ENCODE data around the gene SYTL4.

The SYTL4 gene

DNA sequence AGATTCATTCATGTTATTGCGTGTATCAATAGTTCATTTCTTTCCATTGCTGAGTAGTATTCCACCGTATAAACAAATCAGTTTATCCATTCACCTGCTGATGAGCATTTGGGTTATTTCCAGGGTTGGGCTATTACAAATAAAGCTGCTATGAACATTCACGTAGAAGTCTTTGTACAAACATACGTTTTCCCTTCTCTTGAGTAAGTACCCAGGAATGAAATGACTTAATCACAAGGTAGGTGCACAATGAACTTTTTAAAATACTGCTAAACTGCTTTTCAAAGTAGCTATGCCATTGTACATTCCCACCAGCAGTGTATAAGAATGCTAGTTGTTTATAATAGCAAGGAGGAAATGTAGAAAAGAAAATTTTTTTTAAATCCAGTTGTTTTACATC, 35.9 kb downstream of the SYTL4 start:
- H3K27ac ChIP-seq: peak overlapping the region; percentile 54
- DNase-seq (ENCODE audit: low read depth, low spot score): peak; percentile 45

DNA sequence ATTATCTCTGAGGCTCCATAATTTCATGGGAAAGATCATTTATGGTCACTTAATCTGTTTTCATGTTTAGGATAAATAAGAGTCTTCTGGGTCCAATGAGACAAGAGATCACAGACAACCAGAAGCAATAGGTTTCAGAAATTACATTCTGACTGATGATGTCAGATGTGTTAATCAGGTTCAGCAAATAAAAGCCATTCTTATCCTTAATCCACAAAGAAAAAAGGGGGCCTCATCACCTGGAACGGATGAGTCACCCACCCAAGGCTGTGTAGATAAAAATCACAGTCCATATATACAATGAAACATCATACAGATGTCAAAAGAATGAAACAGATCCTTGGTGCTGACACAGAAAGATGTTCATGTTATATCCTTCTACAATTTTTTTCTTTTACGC, 36.6 kb downstream of the SYTL4 start:
- no peak for DNase-seq (ENCODE audit: low read depth, low spot score)
- peak overlapping the region; percentile 54 for H3K27ac ChIP-seq

DNA sequence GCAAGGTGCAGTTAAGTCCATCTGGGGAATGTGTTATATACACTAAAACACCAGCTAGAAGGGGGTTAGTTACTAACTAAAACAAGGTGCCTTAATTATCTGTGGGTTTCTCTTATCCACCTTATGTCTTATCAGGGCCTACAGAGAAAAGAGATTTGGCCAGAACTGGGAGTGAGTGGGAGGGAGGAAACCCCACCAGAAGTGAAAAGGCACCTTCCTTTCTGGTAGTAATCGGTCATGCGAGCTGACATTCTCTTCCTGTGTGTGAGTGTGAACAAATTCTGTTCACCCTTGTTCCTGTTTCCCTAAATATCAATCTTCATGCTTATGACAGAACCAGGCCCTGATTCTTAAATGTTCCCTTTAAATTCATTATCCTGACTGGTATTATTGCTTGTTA, 44.4 kb downstream of the SYTL4 start:
- no peak for DNase-seq (ENCODE audit: low read depth, low spot score)
- no peak overlapping the region for H3K27ac ChIP-seq

DNA sequence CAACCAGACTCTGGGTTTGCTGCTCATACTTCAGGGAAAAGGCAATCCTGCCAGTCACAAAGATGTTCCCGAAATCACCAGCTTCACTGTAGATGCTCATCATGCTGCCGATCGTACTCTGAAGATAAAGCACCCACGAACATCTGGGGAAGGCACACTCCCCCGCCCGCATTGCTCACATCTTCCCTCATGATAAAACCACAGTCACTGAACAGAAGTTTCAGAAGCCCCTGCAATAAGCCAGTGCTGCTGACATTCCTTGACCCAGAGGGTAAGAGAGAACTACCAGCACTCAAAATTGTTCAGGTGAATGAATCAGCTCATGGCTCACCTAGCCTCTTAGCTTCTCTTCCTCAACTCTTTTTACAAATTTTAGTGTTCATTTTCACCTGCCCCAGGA, 44.8 kb downstream of the SYTL4 start:
- no peak for DNase-seq (ENCODE audit: low read depth, low spot score)
- no peak overlapping the region for H3K27ac ChIP-seq

DNA sequence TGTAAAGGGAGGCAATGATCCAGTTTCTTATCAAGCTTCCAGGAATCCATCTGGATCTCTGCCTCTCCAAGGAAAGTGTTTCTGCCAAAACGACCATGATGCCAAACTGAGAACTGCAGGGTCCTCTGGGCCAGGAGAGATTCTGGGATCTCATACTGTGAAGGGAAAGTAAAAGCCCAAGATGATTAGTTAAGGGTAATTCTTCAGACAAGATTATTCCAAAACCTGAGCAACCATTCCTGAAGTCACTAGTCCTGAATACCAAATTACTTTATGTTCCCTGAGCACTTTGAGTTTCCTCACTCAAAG, 46.0 kb downstream of the SYTL4 start:
- no peak overlapping the region for H3K27ac ChIP-seq
- no peak for DNase-seq (ENCODE audit: low read depth, low spot score)

DNA sequence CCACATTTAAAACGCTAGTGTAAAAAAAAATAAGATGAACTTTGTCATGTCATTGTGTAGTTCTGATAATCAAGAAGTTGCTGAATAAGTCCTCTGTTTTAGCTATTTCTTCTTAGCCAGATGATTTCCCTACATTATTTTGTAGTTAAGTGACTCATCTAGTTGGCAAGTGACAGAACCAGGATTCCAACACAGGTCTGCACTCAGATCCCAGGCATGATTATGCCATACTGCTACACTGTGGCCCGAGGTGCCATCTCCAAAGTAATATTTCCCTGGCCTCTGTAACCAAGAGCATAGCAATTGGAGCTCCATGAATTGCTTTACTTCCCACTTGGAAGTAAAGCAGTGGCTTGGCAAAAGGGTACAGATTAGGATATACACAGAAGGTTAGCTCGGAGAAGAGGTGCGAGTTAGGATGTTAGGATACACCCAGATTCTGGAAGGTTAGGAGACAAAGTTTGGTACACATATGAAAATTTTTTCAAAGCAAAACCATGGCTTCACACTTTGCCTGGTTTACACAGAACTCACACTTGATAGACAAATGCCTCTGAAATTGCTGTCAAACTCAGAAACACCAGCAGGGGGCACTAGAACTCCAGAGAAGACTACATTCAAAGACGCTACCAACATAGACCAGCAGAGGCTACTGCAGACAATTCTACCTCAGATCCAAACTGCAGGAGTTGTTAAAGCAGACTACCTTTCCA, 46.5 kb downstream of the SYTL4 start:
- no peak for DNase-seq (ENCODE audit: low read depth, low spot score)
- no peak overlapping the region for H3K27ac ChIP-seq

DNA sequence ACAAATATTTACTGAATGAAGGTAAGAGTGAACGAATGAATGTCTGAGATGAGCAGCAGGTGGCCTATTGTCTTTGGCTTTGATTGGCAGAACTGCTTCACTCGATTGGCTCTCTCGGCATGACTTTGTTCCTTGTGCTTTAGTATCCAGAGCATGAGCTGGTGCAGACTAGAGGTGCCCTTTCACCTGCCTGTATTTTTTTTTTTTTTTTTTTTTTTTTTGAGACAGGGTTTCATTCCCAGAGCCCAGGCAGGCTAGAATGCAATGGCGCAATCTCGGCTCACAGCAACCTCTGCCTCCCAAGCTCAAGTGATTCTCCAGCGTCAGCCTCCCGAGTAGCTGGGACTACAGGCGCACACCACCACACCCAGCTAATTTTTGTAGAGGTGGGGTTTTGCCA, 49.0 kb downstream of the SYTL4 start:
- no peak for DNase-seq (ENCODE audit: low read depth, low spot score)
- H3K27ac ChIP-seq: no peak overlapping the region

DNA sequence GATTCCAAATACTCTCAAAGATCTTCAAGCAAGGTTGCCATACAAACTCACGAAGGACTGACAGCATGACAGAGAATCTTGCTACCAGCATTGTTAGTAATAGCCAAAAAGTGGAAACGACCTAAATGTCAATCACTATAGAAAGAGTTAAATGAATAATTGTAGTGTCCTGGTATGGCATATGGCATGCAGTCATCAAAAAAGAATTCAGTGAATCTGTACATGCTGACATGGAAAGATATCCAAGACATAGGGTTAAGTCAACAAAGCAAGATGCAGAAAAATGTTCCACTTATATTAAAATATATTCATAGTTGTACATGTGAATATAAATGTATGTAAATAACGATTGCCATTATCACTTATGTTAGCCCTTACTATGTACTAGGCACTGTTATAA, 50.3 kb downstream of the SYTL4 start:
- DNase-seq (ENCODE audit: low read depth, low spot score): no peak
- H3K27ac ChIP-seq: no peak overlapping the region

DNA sequence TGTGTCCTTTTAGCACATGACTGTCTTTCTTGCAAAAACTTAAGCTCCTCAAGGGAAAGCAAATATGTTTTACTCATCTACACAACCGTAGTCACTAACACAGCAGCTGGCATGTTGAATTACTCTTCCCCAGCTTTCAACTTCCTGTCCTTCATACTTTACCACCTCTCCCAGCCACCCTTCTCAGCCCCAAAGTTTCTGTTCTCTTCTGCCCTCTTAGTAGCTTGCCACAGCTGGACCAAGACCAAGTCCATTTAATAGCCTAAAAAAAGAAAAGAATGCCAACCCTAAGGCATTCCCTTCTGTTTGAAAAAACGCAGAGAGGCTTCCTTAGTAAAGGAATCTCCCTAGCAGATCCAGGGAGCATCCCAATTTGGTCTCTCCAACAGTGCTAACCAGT, 51.2 kb downstream of the SYTL4 start:
- no peak overlapping the region for H3K27ac ChIP-seq
- no peak for DNase-seq (ENCODE audit: low read depth, low spot score)

DNA sequence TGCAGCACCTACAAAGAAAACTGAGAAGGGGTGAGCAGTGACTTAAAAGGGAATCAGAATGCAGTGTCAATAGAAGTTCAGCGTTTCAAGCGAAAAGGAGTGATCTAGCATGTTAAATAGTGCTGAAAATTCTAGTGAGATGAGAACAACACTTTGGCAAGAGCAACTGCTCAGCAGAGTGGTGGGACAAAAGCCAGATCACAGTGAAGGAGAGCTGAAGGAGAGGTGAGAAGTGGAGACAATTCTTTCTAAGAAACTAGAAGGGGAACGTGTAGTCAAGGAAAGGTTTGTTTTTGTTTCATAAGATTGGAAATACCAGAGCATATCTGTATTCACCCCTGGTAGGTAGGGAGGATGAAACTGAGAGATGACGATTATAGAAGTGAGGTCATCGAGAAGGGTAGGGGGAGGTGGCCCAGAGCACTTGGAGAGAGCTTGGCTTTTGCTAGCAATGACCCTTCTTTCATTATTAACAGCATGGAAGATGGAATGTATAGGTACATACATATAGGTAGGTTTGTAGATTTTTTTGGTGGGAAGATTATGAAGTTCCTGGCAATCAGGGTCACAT, 54.2 kb downstream of the SYTL4 start:
- DNase-seq (ENCODE audit: low read depth, low spot score): no peak
- no peak overlapping the region for H3K27ac ChIP-seq

DNA sequence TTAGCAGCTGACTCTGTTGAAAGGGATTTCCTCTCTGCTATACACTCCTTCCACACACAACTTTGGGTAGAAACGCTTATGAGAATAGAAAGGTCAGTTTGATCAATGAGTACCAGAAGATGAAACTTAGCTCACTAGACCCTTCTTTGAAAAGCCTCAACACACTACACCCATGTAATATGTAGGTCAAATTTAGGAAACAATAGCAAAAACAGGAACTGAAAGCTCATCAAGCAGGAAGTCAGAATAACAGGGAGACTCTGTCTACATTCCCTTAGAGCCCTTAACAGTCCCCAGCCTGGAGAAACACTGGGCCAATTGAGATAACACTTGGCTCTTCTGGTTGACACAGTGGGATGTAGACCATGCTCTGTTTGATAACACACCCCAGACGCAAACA, 57.2 kb downstream of the SYTL4 start:
- no peak overlapping the region for H3K27ac ChIP-seq
- no peak for DNase-seq (ENCODE audit: low read depth, low spot score)

DNA sequence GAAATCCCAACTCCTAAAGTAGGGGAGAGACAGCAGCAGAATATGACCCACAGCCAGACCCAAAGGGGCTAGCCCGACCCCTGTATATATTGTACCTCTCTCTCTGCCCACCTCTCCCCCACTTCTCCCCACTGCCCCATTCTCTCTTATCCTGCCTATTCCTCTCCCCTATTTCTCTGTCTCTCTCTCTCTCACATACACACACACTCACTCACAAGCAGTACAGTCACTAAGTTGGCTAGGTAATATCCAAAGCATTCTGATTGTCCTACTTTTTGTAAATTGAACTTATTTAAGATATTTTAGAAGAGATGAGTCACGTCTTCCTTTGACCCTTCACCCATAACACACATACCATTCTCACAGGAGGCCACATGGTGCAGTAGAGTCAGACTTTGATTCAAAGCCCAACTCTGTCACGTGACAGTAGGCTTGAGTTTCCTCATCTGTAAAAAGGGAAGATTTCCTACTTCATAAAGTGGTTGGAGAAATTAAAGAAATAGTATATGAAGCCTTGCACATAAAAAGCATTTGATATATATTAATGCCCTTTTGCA, 58.4 kb downstream of the SYTL4 start:
- peak overlapping the region; percentile 42 for H3K27ac ChIP-seq
- DNase-seq (ENCODE audit: low read depth, low spot score): no peak

DNA sequence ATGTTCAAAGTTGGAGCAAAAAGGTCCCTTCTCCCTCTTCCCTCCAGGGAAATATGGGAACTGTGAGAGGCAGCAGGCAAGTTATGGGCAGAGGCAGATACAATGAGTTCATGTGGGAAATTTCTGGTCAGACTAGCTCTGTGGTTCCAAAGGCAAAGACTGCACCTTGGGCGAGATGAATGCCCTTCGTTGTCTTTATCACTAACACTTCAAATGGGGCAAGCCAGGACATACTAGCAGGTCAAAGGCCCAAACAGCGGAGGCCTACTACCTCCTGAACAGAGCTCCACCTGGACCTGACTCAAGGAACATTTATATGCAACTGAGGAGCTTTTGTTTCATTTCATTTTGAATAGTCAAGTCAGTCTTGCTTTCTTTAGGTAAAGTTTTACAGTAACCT, 59.0 kb downstream of the SYTL4 start:
- H3K27ac ChIP-seq: peak overlapping the region; percentile 42
- no peak for DNase-seq (ENCODE audit: low read depth, low spot score)

DNA sequence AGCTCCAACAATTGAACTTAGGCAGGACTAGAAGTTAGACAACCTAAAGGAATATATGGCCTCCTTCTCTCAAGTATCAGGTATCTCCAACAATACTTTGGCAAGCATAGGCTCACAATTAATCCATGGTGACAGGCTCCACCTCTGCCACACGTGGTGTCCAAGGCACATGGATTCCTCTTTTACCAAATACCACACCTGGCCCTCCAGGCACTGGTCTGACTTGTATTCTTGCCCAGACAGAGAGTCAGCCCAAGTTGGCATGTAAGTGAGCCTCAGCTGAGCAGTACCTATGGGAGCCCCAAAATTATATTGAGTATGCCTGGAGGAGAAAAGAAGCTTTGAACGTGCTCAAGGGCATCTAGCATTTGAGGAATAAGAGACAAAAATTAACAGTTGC, 68.3 kb downstream of the SYTL4 start:
- no peak overlapping the region for H3K27ac ChIP-seq
- DNase-seq (ENCODE audit: low read depth, low spot score): no peak

DNA sequence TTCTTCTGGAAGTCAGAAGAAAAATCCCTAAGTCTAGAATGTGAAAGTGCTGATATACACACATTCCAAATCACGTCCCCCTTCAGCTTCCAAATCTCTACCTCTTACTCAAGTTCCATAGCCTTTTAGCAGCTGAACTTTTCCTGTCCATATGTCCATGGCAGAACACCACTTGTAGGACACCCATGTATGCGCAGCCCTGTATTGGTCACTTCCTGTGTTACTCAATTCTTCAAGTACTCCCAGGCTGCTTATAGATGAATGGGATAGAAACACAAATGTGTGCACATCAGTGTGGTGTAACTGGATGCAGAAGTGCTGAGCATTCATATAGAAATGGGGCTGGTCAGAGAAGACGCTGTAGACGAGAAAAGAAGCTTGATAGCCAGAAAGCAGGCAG, 69.1 kb downstream of the SYTL4 start:
- no peak for DNase-seq (ENCODE audit: low read depth, low spot score)
- no peak overlapping the region for H3K27ac ChIP-seq

DNA sequence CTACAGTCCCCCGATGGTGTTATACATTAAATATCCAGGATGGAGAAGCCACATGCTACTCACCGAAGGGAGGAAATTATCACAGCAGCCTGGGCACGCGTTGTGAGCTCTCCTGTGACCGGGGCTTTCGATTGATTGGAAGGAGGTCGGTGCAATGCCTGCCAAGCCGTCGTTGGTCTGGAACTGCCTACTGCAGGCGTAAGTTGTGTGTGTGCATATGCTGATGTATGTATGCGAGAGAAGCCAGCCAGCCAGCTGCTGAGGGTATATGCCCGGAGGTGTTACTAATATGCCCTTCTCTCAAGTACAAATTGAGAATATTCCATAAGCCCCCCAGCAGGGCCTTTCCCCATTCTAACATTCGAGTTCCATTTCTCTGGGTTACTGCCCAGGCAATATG, 69.8 kb downstream of the SYTL4 start:
- DNase-seq (ENCODE audit: low read depth, low spot score): no peak
- H3K27ac ChIP-seq: no peak overlapping the region

DNA sequence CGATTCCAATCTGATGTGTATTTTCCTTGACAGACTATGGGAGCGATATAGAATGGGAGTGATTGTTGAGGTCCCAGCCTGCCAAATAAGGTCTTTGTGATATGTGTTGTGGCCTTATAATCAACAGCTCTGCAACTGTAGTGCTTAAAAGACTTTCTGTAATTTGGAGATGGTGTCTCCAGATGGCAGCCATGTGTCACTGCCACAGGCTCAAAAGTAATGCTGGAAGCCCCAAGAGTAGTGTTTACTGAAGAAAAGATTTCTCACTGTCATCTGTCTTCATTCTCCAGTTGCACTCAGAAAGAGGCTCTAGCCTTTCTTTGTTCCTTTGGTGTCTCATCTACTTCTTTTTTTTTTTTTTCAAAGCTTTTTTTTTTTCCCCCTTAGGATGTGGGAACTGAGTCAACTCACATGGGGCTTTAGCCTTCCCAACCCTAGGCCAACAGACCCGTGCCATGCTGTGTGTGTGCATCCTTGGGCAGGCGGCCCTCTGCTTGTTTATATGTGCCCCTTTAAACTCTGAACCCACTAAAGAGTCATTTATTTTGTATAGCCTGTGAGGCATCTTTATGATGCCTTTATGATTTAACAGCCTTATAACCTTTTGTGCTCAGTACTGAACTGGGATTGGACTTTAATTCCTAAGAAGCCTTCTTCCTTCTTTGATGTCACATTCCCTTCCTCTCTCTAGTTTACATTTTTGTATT, 72.3 kb downstream of the SYTL4 start:
- DNase-seq (ENCODE audit: low read depth, low spot score): no peak
- peak overlapping the region; percentile 20 for H3K27ac ChIP-seq

DNA sequence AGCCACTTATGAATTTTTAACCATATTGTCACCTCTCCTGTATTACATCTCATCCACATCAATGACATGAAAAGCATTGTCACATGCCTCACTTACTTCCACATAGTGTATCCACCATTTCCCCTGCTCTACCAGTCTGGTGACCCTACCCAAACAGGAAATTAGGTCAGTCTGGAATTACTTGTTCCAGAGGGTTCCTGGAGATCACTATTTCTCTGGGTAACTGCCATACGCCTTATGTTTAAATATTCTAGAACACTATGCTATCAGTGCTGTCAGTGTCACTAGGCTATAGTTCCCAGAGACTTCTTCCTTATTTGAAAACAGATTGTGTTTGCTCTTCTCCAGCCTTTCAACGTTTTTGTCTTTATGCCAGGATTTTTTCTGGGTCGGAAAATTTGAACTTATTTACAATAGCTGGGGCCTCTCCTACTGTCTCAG, 73.0 kb downstream of the SYTL4 start:
- no peak for DNase-seq (ENCODE audit: low read depth, low spot score)
- peak overlapping the region; percentile 20 for H3K27ac ChIP-seq

DNA sequence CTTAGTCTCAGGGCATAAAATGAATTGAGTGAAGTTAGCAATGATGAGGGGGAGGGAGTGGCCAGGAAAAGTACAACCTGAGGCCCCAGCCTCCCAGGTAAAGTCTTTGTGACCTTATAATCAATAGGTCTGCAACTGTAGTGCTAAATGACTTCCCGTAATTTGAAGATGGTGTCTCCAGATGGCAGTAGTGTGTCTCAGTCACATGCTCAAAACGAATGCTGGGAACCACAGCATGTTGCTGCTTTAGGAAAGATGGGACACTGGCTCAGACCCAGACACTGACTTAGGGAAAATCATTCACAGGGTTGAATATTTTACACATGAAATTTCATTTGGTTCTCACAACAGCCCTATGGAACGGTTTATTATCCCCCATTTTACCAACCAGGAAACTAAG, 77.7 kb downstream of the SYTL4 start:
- DNase-seq (ENCODE audit: low read depth, low spot score): no peak
- no peak overlapping the region for H3K27ac ChIP-seq

DNA sequence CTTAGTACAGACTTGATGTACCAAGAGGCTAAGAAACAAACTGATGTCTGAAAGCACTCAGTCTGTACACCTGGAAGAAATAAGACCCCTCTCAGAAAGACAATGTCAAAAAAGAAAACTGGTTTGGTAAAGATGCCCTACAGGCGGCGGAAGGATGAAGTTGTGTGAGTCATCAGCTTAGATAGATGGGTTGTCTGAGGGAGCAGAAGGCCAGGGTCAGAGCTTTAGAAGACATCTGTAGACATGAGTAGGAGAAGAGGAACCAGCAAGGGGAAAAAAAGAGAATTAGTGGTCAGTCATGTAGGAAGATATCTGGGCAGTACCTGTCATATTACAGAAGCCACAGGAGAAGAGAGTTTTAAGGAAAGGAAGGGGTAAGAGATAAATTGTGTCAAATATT, 79.7 kb downstream of the SYTL4 start:
- no peak overlapping the region for H3K27ac ChIP-seq
- DNase-seq (ENCODE audit: low read depth, low spot score): no peak

DNA sequence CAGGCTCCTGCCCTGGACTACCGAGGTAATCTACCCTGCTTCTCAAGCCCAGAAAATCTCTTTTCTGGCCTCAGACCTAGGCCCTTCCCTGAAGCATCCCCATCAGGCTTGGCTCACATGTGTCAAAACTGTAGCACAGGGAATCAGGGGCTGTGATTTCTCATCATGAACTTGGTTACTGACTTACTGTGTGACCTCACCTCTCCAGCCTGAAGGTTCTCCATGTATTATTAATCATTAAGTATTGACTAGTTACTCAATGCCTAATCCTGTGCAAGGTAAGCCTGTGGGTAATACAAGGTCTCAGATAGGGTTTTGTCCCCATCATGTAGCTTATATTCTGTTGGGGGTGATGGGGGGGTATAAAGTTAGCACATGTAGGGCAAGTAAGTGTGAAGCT, 81.1 kb downstream of the SYTL4 start:
- no peak for DNase-seq (ENCODE audit: low read depth, low spot score)
- no peak overlapping the region for H3K27ac ChIP-seq

Measured in epithelial cell of prostate (primary cell).